CD8-positive, alpha-beta memory T cell (primary cell): ENCODE measurements around the gene MZB1. TPM values are rescaled to one million over a fixed set of nuclear protein-coding genes. Genes with fewer than 3 reads are reported as not detected.
"Not testable (repeated sequence)": the region's sequence is repeated elsewhere in the genome, so short reads cannot be mapped to it uniquely, and the experiment has no call there.

Experiments
- CTCF ChIA-PET: fragments of 350-600 bp; sonication (Branson Sonifier 250); formaldehyde crosslinking; loops from one replicate; lab custom pipeline; 2021; ENCODE audit warnings: antibody characterized with exemption; lab: Charles Lee
- POLR2A ChIA-PET: fragments of 350-600 bp; sonication (Branson Sonifier 250); formaldehyde crosslinking; loops from one replicate; lab custom pipeline; 2021; ENCODE audit warnings: antibody characterized with exemption; lab: Charles Lee
- DNase-seq, 5 donors: peaks; one replicate each; pipeline versions ENCODE4 v3.0.0 to v3.0.0-alpha.2; 2020 to 2022; ENCODE audit warnings: mixed read lengths in 1 of 5
- H3K27ac ChIP-seq: one replicate; pipeline ENCODE4 v1.7.0; 2013; ENCODE audit warnings: low read depth, mild to moderate bottlenecking, low read length, moderate library complexity
- H3K27me3 ChIP-seq: 2 replicates; pipeline ENCODE4 v1.7.0; 2013; ENCODE audit warnings: low read length, mild to moderate bottlenecking; ENCODE audit not compliant: insufficient read depth, poor library complexity, severe bottlenecking
- H3K36me3 ChIP-seq: 2 replicates; pipeline ENCODE4 v1.7.0; 2013; ENCODE audit warnings: mild to moderate bottlenecking, low read length, moderate library complexity; ENCODE audit not compliant: insufficient read depth
- H3K4me1 ChIP-seq: 2 replicates; pipeline ENCODE4 v1.7.0; 2013; ENCODE audit warnings: mild to moderate bottlenecking, low read length, moderate library complexity; ENCODE audit not compliant: insufficient read depth
- H3K4me3 ChIP-seq: 2 replicates; pipeline ENCODE4 v1.7.0; 2013; ENCODE audit warnings: mild to moderate bottlenecking, low read length
- H3K9me3 ChIP-seq: 2 replicates; pipeline ENCODE4 v1.7.0; 2013; ENCODE audit warnings: mild to moderate bottlenecking, low read length
- H3K27ac Mint-ChIP-seq, 8 donors: one replicate each; pipeline ENCODE4 v1.8.0; 2020 to 2021; ENCODE audit warnings: mixed read lengths in 8 of 8, mild to moderate bottlenecking in 6 of 8, inconsistent platforms in 3 of 8, moderate library complexity in 3 of 8
- H3K27me3 Mint-ChIP-seq, 2 donors: one replicate each; pipeline ENCODE4 v1.8.0; 2020 to 2021; ENCODE audit warnings: mixed read lengths in 2 of 2, mild to moderate bottlenecking in 1 of 2, moderate library complexity in 1 of 2
- H3K36me3 Mint-ChIP-seq, 3 donors: one replicate each; pipeline ENCODE4 v1.8.0; 2020 to 2021; ENCODE audit warnings: mixed read lengths in 3 of 3, inconsistent platforms in 1 of 3, mild to moderate bottlenecking in 1 of 3
- H3K4me1 Mint-ChIP-seq, 3 donors: one replicate each; pipeline ENCODE4 v1.8.0; 2020 to 2021; ENCODE audit warnings: mixed read lengths in 3 of 3, inconsistent platforms in 1 of 3, mild to moderate bottlenecking in 1 of 3
- H3K4me3 Mint-ChIP-seq, 7 donors: one replicate each; pipeline ENCODE4 v1.8.0; 2020 to 2021; ENCODE audit warnings: mixed read lengths in 7 of 7, mild to moderate bottlenecking in 6 of 7, moderate library complexity in 4 of 7, inconsistent platforms in 2 of 7
- H3K9me3 Mint-ChIP-seq, 5 donors: one replicate each; pipeline ENCODE4 v1.8.0; 2020 to 2022; ENCODE audit warnings: mixed read lengths in 5 of 5, mild to moderate bottlenecking in 3 of 5, moderate library complexity in 2 of 5, inconsistent platforms in 1 of 5
- polyA plus RNA-seq: library from polyadenylated mRNA; unstranded; fragments of 300-500 nt; fragmentation: Illumina TruSeq; gene quantifications from one replicate; pipeline ENCODE4 v1.2.3, GENCODE V29; 2021
- total RNA-seq, 2 experiments: library from RNA; stranded (reverse); gene quantifications; one replicate each; pipeline ENCODE4 v1.2.3, GENCODE V29; 2021

Gene MZB1
- total and polyA plus RNA-seq, 3 experiments from 2014 or later, result 3.5 to 6.4 (median 5.1) TPM

GRCh38 chr5:139409116-139409515 is 19.4 kb upstream of the MZB1 start:
- H3K4me1 Mint-ChIP-seq, H3K9me3 Mint-ChIP-seq, POLR2A ChIA-PET, H3K27me3 Mint-ChIP-seq, DNase-seq, H3K27ac ChIP-seq, H3K36me3 ChIP-seq, H3K27me3 ChIP-seq, H3K4me3 ChIP-seq, H3K27ac Mint-ChIP-seq, H3K9me3 ChIP-seq, H3K4me3 Mint-ChIP-seq: not testable (repeated sequence)
- H3K4me1 ChIP-seq, result peaks cover 11% of the 10 kb centered on the region
- CTCF ChIA-PET, result interaction anchor here (1.1 to 3.6 kb wide), 3 partner anchors 9 to 30 kb away, joined by 3 to 14 read pairs (median 4); partner anchors contain the start of gene DNAJC18
- H3K36me3 Mint-ChIP-seq, result peaks cover 0 to 11% (median 3%) of the 10 kb centered on the region in 3 donors

GRCh38 chr5:139408191-139408590 is 18.5 kb upstream of the MZB1 start:
- POLR2A ChIA-PET, result no interaction called here
- CTCF ChIA-PET, result interaction anchor here (0.6 to 3.6 kb wide), 2 partner anchors 12 to 15 kb away, joined by 3 to 14 read pairs; no protein-coding TSS in a partner anchor
- no peak overlapping the region for H3K4me3 Mint-ChIP-seq
- no peaks in the 10 kb centered on the region for H3K27me3 Mint-ChIP-seq
- Histone ChIP-seq H3K27ac (no peak overlapping the region), H3K9me3 (no peaks in the 10 kb centered on the region), H3K27me3 (no peaks in the 10 kb centered on the region), H3K4me1 (peaks cover 15% of the 10 kb centered on the region), H3K4me3 (no peak overlapping the region), H3K36me3 (no peaks in the 10 kb centered on the region)
- H3K4me1 Mint-ChIP-seq, result peaks cover 13 to 16% (median 15%) of the 10 kb centered on the region in 3 donors
- H3K36me3 Mint-ChIP-seq, result peaks cover 0 to 4% (median 3%) of the 10 kb centered on the region in 3 donors
- peak overlapping the region in 1 of 8 donors; percentile 21 for H3K27ac Mint-ChIP-seq
- no peak for DNase-seq
- H3K9me3 Mint-ChIP-seq, result no peaks in the 10 kb centered on the region

- H3K27me3 ChIP-seq, result no peaks in the 10 kb centered on the region
- ChIA-PET POLR2A (no interaction called here), CTCF (interaction anchor here (0.6 kb wide), 1 partner anchor 15 kb away, joined by 3 read pairs; no protein-coding TSS in a partner anchor)
- H3K4me1 Mint-ChIP-seq, result peaks cover 20 to 23% (median 22%) of the 10 kb centered on the region in 3 donors
- no peak overlapping the region for H3K4me3 Mint-ChIP-seq
- no peaks in the 10 kb centered on the region for H3K9me3 ChIP-seq
- H3K36me3 ChIP-seq, result no peaks in the 10 kb centered on the region
- H3K9me3 Mint-ChIP-seq, result no peaks in the 10 kb centered on the region
- H3K27ac Mint-ChIP-seq, result peak overlapping the region in 1 of 8 donors; percentile 40
- DNase-seq, result no peak
- H3K4me3 ChIP-seq, result no peak overlapping the region
- H3K4me1 ChIP-seq, result peaks cover 22% of the 10 kb centered on the region
- H3K36me3 Mint-ChIP-seq, result peaks cover 0 to 3% (median 2%) of the 10 kb centered on the region in 3 donors
- no peak overlapping the region for H3K27ac ChIP-seq
- no peaks in the 10 kb centered on the region for H3K27me3 Mint-ChIP-seq
These were observed 17.8 kb upstream of the MZB1 start for GRCh38 chr5:139407517-139407916.

GRCh38 chr5:139406963-139407362 is 17.2 kb upstream of the MZB1 start:
- no peak for DNase-seq
- no peaks in the 10 kb centered on the region for H3K9me3 Mint-ChIP-seq
- no peak overlapping the region for H3K4me3 ChIP-seq
- no peak overlapping the region for H3K4me3 Mint-ChIP-seq
- peaks cover 22% of the 10 kb centered on the region for H3K4me1 ChIP-seq
- no peaks in the 10 kb centered on the region for H3K36me3 ChIP-seq
- H3K27me3 ChIP-seq, result no peaks in the 10 kb centered on the region
- CTCF ChIA-PET, result interaction anchor here (1.2 kb wide), 1 partner anchor 11 kb away, joined by 3 read pairs; no protein-coding TSS in a partner anchor
- H3K27ac Mint-ChIP-seq, result peak overlapping the region in 1 of 8 donors; percentile 40
- H3K27ac ChIP-seq, result no peak overlapping the region
- H3K27me3 Mint-ChIP-seq, result no peaks in the 10 kb centered on the region
- POLR2A ChIA-PET, result no interaction called here
- no peaks in the 10 kb centered on the region for H3K9me3 ChIP-seq
- peaks cover 21 to 25% (median 23%) of the 10 kb centered on the region in 3 donors for H3K4me1 Mint-ChIP-seq
- peaks cover 0 to 3% (median 2%) of the 10 kb centered on the region in 3 donors for H3K36me3 Mint-ChIP-seq

GRCh38 chr5:139404484-139404840 is 14.7 kb upstream of the MZB1 start:
- H3K27me3 Mint-ChIP-seq, result no peaks in the 10 kb centered on the region
- peaks cover 22% of the 10 kb centered on the region for H3K4me1 ChIP-seq
- H3K27me3 ChIP-seq, result no peaks in the 10 kb centered on the region
- H3K9me3 Mint-ChIP-seq, result no peaks in the 10 kb centered on the region
- H3K27ac ChIP-seq, result peak overlapping the region; percentile 81
- peak overlapping the region; percentile 57 for H3K4me3 ChIP-seq
- ChIA-PET CTCF (interaction anchor here (0.9 to 4.8 kb wide), 7 partner anchors 9 to 113 kb away, joined by 3 to 38 read pairs (median 5); partner anchors contain the start of genes MZB1 and PAIP2), POLR2A (interaction anchor here (0.6 to 1.9 kb wide), 7 partner anchors 13 to 156 kb away, joined by 3 to 10 read pairs (median 5); partner anchors contain the start of genes DNAJC18, MZB1, PAIP2 and STING1)
- no peak for DNase-seq
- H3K27ac Mint-ChIP-seq, result peak overlapping the region; percentile 93 to 100 (median 99)
- peak overlapping the region; percentile 85 to 98 (median 97) for H3K4me3 Mint-ChIP-seq
- H3K9me3 ChIP-seq, result no peaks in the 10 kb centered on the region
- peaks cover 21 to 30% (median 26%) of the 10 kb centered on the region in 3 donors for H3K4me1 Mint-ChIP-seq
- no peaks in the 10 kb centered on the region for H3K36me3 ChIP-seq
- H3K36me3 Mint-ChIP-seq, result peaks cover 0 to 3% (median 1%) of the 10 kb centered on the region in 3 donors

- ChIA-PET CTCF (interaction anchor here (0.9 to 4.8 kb wide), 9 partner anchors 8 to 113 kb away, joined by 3 to 38 read pairs (median 4); partner anchors contain the start of genes MZB1 and PAIP2), POLR2A (interaction anchor here (0.6 to 1.9 kb wide), 8 partner anchors 12 to 197 kb away, joined by 3 to 10 read pairs (median 4); partner anchors contain the start of genes DNAJC18, MZB1, PAIP2 and STING1)
- Histone ChIP-seq H3K9me3 (no peaks in the 10 kb centered on the region), H3K27me3 (no peaks in the 10 kb centered on the region), H3K4me3 (peak within 1 kb of the TSS; percentile 57), H3K4me1 (peaks cover 22% of the 10 kb centered on the region), H3K36me3 (no peaks in the 10 kb centered on the region), H3K27ac (peak within 1 kb of the TSS; percentile 81)
- peaks cover 25 to 34% (median 30%) of the 10 kb centered on the region in 3 donors for H3K4me1 Mint-ChIP-seq
- H3K9me3 Mint-ChIP-seq, result no peaks in the 10 kb centered on the region
- H3K4me3 Mint-ChIP-seq, result peak within 1 kb of the TSS; percentile 85 to 98 (median 97)
- DNase-seq, result peak; percentile 96 to 98 (median 97)
- no peaks in the 10 kb centered on the region for H3K27me3 Mint-ChIP-seq
- H3K36me3 Mint-ChIP-seq, result peaks cover 0 to 4% (median 3%) of the 10 kb centered on the region in 3 donors
- peak within 1 kb of the TSS; percentile 93 to 100 (median 99) for H3K27ac Mint-ChIP-seq
These were observed 14.2 kb upstream of the MZB1 start, which contains the start of gene SPATA24 for GRCh38 chr5:139403787-139404483. Gene SPATA24 (minus strand): TSS chr5:139404089. CDS start chr5:139404060, 29 bp downstream.

- H3K27ac Mint-ChIP-seq, result peak overlapping the region; percentile 93 to 100 (median 99)
- no peaks in the 10 kb centered on the region for H3K9me3 ChIP-seq
- H3K4me3 Mint-ChIP-seq, result peak overlapping the region; percentile 85 to 98 (median 97)
- H3K36me3 ChIP-seq, result no peaks in the 10 kb centered on the region
- H3K9me3 Mint-ChIP-seq, result no peaks in the 10 kb centered on the region
- no peaks in the 10 kb centered on the region for H3K27me3 Mint-ChIP-seq
- no peaks in the 10 kb centered on the region for H3K27me3 ChIP-seq
- H3K36me3 Mint-ChIP-seq, result peaks cover 0 to 4% (median 3%) of the 10 kb centered on the region in 3 donors
- peak overlapping the region; percentile 54 for H3K4me3 ChIP-seq
- peaks cover 22% of the 10 kb centered on the region for H3K4me1 ChIP-seq
- CTCF ChIA-PET, result interaction anchor here (0.8 to 4.8 kb wide), 13 partner anchors 7 to 158 kb away, joined by 3 to 38 read pairs (median 3); partner anchors contain the start of genes MZB1, PAIP2 and UBE2D2
- POLR2A ChIA-PET, result interaction anchor here (0.6 to 1.9 kb wide), 6 partner anchors 12 to 197 kb away, joined by 3 to 10 read pairs (median 6); partner anchors contain the start of genes MZB1, PAIP2, STING1 and UBE2D2
- peak overlapping the region; percentile 81 for H3K27ac ChIP-seq
- DNase-seq, result no peak
- H3K4me1 Mint-ChIP-seq, result peaks cover 25 to 34% (median 30%) of the 10 kb centered on the region in 3 donors
These were observed 13.7 kb upstream of the MZB1 start for GRCh38 chr5:139403418-139403786.
